GM18505 (cell line): ENCODE measurements around the gene TREX2.

Experiments used
- ATAC-seq: cut with Tn5 transposase; IDR thresholded peaks from one replicate; pipeline ENCODE4 v1.9.1; 2021; ENCODE audit not compliant: unreplicated experiment
- POLR2A ChIP-seq: IDR thresholded peaks from 4 replicates; pipeline ENCODE4 v1.6.1; 2011; ENCODE audit warnings: borderline replicate concordance; ENCODE audit not compliant: insufficient read depth, insufficient read length; ENCODE audit errors: extremely low read depth

Gene TREX2

GRCh38 chrX:153445856-153446635, at the start of gene TREX2:
TSS of gene TREX2 (minus strand) at chrX:153446056. CDS start at chrX:153445430, 626 bp downstream.
- TF ChIP-seq POLR2A, result no peak
- ATAC-seq, result no peak

DNA sequence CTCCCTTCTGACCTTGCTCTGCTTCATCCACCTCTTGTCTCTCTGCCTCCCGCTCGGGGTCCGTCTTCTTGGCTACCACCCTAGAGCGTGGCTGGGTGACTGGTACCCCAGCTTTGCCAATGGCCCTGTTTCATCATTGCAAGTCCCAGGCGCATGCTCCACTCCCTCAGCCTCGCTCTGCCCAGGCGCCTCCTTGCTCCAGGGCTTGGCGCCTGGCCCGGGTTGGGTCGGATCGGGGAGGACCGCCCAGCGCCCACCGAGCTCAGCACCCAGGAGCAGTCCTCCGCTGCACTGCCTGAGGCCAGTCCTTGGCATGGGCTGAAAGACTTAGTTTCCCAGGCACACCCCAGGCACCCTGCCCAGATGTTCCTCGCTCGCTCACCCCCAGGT, 49.5 kb upstream of the TREX2 start:
- no peak for ATAC-seq
- no peak for TF ChIP-seq POLR2A

DNA sequence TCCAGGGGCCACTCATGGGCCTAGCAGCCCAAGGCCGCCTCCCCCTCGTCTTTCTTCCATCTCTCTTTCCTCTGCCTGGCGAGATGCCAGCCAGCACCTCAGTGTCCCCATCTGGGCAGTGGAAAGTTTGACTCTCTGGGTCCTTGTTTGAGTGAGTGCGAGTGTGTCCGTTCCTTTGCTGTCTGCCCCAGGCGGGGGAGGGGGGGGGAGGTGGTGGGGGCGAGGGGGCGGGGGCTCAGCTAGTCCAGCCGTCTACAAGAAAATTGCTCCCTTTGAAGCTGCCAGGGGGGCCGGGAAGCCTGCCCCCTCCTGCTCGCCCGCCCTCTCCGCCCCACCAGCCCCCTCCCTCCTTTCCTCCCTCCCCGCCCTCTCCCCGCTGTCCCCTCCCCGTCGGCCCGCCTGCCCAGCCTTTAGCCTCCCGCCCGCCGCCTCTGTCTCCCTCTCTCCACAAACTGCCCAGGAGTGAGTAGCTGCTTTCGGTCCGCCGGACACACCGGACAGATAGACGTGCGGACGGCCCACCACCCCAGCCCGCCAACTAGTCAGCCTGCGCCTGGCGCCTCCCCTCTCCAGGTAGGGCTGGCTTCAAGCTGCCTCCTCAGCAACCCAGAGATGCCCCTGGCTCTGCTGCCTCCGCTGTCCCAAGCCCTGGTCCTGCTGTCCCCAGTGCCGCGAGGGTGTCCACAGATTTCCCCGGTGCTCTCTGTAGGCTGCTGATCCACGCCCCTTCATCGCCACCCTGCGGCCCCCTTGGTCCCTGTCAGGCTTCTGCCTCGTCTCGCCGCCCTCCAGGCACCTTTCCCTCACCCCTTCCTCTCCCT, 48.9 kb upstream of the TREX2 start, which contains the start of gene BGN:
TSS of gene BGN (plus strand) at position 440 of the 821 bp plus-strand sequence. CDS start 9,652 bp downstream, outside the sequence.
- no peak for TF ChIP-seq POLR2A
- ATAC-seq, result no peak

DNA sequence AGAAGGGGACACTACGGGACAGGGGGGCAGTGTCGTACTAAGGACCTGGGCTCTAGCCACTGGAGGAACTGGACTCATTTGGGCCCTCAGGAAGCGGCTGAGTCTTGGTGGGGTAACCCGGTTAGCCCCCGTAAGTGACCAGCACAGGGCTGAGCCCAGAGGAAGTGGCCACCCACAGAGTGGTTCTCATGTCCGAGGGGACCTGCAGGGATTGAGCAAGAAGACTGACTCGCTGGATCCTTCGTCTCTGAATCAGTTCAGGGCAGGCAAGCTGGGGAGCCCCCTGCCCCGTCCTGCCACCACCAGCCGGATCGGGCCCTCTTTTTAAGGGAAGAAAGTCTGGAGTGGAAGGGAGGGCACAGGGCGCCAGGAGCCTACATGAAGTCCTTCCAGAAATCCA, 48.2 kb upstream of the TREX2 start:
- no peak for ATAC-seq
- no peak for TF ChIP-seq POLR2A

DNA sequence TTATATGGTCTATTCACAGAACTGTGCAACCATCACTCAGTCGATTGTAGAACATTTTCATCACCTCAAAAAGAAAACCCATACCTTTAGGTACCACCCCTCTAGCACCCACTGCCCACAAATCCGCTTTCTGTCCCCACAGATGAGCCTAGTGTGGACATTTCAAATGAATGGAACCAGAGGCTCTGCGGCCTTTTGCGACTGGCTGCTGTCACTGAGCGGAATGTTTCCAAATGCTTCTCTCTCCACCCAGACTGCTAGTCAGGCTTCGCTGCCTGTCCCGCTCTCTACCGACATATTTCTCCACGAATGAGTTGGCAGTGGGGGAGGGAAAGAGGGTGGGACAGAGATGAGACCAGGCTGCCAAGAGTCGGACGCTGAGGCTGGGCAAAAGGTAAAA, 47.2 kb upstream of the TREX2 start:
- TF ChIP-seq POLR2A, result no peak
- ATAC-seq, result no peak

- ATAC-seq, result no peak
- no peak for TF ChIP-seq POLR2A
Measured at GRCh38 chrX:153492543-153492942, 46.7 kb upstream of the TREX2 start.

DNA sequence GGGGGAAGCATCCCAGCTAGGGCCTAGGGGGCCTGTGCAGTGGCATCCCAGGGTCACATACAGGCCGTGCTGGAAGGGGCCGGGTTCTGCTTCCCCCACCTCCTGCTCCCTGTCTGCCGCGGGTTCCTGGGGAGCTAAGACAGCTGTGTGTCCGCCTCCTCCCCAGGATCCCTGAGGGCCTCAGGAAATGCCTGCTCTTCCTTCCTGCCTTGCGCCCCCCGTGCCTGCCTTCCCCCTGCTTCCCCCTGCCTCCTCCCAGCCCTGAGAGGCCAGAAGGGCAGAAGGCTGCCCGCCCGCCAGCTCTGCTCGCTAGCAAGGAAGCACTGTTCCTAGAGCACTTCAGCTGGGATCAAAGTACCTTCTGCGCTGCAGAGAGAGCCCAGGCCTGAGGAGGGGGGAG, 46.1 kb upstream of the TREX2 start:
- TF ChIP-seq POLR2A, result no peak
- no peak for ATAC-seq

DNA sequence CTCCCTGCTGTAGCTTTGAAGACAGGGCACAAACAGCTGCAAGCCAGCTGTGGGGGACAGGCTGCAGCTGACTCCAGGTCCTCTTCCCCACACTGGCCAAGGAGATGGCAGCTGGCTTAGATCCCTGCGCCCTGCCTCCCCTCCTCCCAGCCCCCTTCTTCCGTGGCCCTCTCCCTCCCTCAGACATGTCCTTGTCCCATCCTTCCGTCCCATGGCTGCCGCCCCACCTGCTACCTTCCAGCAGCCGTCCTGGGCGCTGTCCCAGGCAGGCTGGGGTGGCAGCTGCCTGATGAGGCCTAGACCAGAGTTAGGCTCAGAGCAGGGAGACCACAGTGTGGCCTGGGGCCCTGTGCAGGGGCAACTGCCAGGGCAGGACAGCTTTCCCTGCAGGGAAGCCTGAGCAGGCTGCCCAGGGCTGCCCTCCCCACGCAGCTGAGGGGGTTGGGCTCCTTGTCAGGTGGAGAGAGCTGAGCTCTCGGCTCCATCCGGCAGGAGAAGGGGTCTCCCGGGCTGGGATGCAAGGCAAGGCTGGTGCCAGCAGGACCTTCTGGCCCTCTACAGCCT, 45.6 kb upstream of the TREX2 start:
- no peak for TF ChIP-seq POLR2A
- ATAC-seq, result no peak

GRCh38 chrX:153490217-153490930, 44.5 kb upstream of the TREX2 start:
- ATAC-seq, result no peak
- TF ChIP-seq POLR2A, result no peak

DNA sequence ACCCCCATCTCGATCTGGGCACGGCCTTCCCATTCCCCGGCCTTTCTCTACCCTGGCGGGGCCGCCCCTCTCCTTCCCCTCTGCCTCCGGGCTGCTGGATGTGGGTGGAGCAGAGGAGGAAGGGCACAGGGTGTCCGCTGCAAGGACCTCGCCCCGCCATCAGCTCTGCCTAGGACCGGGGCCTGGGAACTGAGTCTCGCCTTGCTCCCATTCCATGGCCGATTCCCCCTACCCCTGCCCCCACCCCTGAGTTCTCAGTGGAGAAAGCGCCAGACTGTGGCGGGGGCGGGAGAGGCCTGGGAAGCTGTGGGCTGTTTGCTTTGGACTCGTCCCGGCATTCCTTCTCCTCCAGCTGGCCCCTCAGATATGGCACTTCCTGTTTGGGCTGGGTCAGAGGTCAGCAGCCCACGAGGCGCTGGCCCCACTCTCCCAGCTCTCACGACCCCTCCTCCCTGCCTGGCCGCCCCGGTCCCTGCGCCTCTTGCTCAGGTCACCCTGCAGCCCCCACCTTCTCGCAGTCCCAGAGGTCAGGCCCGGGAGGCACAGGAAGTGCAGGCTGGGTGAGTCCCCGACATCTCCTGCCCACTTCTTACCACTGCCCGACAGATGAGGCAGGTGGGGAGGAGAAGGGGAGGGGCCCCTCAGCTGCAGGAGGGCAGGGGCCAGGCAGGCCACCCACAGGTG, 42.5 kb upstream of the TREX2 start:
- ATAC-seq, result no peak
- TF ChIP-seq POLR2A, result no peak

GRCh38 chrX:153487590-153488071, 41.8 kb upstream of the TREX2 start:
- ATAC-seq, result no peak
- TF ChIP-seq POLR2A, result no peak

DNA sequence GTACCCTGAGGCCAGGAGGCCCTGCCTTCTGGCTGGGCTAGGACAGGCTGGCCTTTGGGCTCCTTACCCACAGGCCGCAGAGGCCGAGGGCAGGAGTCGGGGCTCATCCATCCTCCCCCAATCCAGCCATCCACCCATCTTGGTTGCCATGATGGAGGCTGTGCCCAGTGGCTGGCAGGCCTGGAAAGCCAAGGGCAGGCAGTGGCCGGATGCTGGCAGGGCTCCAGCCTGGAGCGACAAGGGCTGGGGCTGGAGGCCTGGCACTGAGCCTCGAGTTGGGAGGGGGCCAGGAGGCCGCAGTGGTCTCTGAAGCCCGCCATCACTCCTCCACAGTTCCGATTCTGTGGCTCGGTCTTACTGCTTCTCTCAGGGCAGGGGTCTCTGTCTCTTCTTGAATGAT, 40.3 kb upstream of the TREX2 start:
- TF ChIP-seq POLR2A, result no peak
- no peak for ATAC-seq
